WTC11 (cell line): ENCODE results near the gene DEPDC4.

Experiments used
- CREB1 ChIP-seq: sonication (generic); formaldehyde crosslinking; IDR thresholded peaks from 2 replicates; pipeline ENCODE4 v1.8.0; 2023; ENCODE audit warnings: mild to moderate bottlenecking, missing genetic modification reagents
- GABPB1 ChIP-seq: sonication (generic); formaldehyde crosslinking; IDR thresholded peaks from 2 replicates; pipeline ENCODE4 v1.8.1; 2023; ENCODE audit warnings: mild to moderate bottlenecking, missing genetic modification reagents
- JUN ChIP-seq: sonication (generic); formaldehyde crosslinking; IDR thresholded peaks from 2 replicates; pipeline ENCODE4 v1.8.0; 2023; ENCODE audit warnings: mild to moderate bottlenecking, missing genetic modification reagents
- SP1 ChIP-seq: sonication (generic); formaldehyde crosslinking; conservative IDR thresholded peaks from 2 replicates; pipeline ENCODE4 v1.8.1; 2022; ENCODE audit warnings: missing genetic modification reagents
- TF ChIP-seq, protein P1 (sequence below): fragments of 200-600 bp; IDR thresholded peaks from 2 replicates; pipeline ENCODE4 v1.8.0; 2022; ENCODE audit warnings: antibody characterized with exemption
- TF ChIP-seq, protein P2 (sequence below): sonication (generic); formaldehyde crosslinking; IDR thresholded peaks from 2 replicates; pipeline ENCODE4 v1.8.0; 2023; ENCODE audit warnings: missing genetic modification reagents, mild to moderate bottlenecking, borderline replicate concordance

DNA sequence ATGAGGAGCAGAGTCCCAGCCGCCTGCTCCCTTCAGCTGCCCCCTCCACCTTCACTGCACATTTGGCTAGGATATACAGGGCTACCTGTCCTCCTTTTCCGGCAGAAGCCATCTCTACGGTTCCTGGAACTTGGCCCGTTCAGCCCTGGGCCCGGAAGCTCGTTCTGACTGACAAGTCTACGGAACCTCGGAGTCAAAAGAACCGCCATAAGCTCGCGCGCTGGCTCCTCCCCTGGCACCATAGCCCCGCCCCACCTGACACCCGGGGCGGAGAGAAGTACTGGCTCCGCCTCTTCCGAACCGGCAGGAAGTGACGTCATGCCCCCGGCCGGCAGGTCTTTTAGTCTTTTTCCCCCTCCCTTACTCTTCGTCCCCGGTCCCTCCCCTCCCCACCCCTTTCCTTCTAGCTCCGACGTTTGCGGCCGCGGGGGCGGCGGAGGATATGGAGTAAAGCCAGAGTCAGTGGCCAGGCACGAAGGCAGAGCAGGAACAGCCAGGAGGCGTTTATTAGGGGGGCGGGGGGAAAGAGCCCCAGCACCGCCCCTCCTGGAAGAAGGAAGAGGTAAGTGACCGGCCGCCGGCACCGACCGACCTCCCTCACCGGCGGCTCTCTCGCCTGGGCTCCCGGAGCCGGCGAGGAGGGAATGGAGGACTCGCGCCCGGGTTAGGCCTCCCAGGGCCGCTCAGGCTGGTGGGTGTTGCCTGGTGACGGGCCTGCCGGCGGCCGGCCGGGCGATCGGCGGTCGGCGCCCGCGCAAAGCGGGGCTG, at the start of gene DEPDC4, which contains the start of gene SCYL2:
- TF ChIP-seq CREB1 (no peak), SP1 (CRISPR knock-in tag) (peak; percentile 73), GABPB1 (CRISPR knock-in tag) (no peak; the same call in 1 of the 2 replicates), JUN (CRISPR knock-in tag) (no peak)
- TF ChIP-seq, protein P1, sequence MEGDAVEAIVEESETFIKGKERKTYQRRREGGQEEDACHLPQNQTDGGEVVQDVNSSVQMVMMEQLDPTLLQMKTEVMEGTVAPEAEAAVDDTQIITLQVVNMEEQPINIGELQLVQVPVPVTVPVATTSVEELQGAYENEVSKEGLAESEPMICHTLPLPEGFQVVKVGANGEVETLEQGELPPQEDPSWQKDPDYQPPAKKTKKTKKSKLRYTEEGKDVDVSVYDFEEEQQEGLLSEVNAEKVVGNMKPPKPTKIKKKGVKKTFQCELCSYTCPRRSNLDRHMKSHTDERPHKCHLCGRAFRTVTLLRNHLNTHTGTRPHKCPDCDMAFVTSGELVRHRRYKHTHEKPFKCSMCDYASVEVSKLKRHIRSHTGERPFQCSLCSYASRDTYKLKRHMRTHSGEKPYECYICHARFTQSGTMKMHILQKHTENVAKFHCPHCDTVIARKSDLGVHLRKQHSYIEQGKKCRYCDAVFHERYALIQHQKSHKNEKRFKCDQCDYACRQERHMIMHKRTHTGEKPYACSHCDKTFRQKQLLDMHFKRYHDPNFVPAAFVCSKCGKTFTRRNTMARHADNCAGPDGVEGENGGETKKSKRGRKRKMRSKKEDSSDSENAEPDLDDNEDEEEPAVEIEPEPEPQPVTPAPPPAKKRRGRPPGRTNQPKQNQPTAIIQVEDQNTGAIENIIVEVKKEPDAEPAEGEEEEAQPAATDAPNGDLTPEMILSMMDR: no peak
- TF ChIP-seq, protein P2, sequence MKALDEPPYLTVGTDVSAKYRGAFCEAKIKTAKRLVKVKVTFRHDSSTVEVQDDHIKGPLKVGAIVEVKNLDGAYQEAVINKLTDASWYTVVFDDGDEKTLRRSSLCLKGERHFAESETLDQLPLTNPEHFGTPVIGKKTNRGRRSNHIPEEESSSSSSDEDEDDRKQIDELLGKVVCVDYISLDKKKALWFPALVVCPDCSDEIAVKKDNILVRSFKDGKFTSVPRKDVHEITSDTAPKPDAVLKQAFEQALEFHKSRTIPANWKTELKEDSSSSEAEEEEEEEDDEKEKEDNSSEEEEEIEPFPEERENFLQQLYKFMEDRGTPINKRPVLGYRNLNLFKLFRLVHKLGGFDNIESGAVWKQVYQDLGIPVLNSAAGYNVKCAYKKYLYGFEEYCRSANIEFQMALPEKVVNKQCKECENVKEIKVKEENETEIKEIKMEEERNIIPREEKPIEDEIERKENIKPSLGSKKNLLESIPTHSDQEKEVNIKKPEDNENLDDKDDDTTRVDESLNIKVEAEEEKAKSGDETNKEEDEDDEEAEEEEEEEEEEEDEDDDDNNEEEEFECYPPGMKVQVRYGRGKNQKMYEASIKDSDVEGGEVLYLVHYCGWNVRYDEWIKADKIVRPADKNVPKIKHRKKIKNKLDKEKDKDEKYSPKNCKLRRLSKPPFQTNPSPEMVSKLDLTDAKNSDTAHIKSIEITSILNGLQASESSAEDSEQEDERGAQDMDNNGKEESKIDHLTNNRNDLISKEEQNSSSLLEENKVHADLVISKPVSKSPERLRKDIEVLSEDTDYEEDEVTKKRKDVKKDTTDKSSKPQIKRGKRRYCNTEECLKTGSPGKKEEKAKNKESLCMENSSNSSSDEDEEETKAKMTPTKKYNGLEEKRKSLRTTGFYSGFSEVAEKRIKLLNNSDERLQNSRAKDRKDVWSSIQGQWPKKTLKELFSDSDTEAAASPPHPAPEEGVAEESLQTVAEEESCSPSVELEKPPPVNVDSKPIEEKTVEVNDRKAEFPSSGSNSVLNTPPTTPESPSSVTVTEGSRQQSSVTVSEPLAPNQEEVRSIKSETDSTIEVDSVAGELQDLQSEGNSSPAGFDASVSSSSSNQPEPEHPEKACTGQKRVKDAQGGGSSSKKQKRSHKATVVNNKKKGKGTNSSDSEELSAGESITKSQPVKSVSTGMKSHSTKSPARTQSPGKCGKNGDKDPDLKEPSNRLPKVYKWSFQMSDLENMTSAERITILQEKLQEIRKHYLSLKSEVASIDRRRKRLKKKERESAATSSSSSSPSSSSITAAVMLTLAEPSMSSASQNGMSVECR (CRISPR knock-in tag): no peak; the same call in 1 of the 2 replicates
